SKM-1 treated with dmso at 0.1 percent for 144 hours (cell line): ENCODE measurements around the gene NHLH1.

Experiments
- DNase-seq: peaks from one replicate; lab custom pipeline; 2025; ENCODE audit not compliant: unreplicated experiment; lab: John Stamatoyannopoulos, UW

NHLH1 gene

GRCh38 chr1:160409486-160409885 is 42.6 kb downstream of the NHLH1 start:
- DNase-seq, result no peak

DNA sequence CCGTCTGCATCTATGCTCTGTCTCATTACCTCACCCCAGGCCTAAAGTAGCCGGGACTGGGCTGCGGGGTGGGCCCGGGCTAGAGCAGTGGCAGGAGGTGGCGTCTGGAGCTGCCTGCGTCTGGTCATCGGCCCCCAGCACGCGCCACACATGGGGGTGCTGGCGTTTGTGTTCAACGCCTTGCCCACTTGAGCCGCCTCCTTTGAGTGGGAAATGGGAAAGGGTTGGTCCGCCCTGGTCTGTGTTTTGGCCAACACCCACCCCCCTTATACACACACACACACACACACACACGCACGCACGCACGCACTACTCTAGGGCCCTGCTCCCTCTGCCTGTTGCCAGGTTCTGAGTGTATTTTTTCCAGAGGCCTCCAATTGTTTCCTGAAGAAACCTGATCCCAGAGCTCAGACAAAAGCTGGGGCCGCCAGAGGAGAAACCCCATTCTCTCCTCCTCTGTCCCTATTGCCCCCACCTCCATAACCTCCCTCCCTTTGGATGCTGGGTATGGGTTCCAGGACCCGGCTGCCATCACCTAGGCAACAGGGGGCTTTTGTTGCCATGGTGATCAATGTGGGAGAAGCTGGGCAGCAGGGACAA is 43.6 kb downstream of the NHLH1 start:
- no peak for DNase-seq

DNA sequence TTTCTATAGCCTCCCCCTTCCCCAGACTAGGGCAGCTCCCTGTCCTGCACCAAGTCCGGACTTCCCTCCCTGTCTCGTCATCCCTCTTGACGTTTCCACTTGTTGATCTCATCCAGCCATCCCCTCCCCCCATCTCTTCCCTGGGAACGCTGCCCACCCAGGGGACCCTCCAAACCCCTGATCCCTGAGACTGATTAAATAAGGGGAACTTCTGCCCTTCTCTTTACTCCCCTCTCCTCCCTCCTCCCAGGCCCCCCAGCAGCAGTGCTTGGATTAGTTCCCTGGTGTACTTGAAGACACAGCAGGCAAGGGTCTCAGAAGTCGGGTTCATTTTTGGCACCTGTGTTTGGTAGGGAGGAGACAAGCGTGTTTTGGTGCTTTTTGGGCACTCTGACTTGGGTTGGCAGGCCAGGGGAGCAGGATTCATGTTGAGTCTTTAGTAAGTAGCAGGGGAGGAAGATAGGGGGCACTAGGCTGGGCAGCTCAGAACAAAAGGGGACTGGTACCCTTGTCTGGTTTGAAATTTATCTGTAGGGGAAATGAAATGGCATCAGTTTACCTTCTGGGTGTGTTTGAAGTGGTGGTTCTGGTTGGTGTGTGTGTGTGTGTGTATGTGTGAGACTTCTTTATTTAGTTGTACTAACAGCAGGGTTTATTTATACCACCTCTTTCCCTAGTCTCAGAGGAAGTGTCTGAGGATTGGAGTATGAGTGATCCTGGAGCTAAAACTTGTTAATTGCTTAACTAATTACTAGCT is 44.6 kb downstream of the NHLH1 start:
- no peak for DNase-seq

- no peak for DNase-seq
Measured at GRCh38 chr1:160412028-160412362, 45.1 kb downstream of the NHLH1 start.

DNA sequence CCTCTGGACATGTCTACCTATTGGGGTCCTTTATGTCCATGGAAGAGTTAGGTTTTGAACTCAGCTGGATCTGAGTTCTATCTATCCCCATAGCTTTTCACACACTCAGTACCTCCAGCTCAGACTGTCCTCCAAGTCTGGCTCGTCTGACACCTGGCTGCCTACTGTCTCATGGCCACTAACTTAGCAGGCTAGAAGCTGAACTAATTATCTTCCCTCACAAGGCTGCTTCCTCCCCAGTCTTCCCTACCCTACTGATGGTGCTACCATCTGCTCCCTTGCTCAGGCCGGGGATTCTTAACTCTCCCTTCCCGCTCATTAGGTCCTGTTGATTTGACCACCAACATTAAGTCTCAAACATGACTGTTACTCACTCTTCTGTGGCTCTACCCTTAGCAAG is 46.8 kb downstream of the NHLH1 start:
- DNase-seq, result no peak

DNA sequence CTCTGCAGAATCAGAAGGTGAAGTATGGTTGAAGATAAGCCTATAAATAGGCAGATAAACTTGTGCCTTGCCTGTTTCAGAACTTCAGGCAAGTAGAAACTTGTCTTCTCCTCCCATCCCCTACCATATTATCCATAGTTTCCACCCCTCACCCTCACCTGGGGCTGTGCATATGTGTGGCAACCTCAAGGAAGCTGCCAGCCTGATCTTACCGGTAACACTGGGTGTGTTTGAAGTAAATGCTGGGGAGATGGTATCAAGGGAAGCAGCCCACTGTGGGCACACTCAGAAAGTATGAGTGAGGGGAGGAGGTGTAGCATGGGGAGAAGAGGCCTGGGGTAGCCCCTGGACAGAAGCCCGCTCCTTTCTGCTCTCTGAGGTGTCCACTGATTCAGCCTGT is 48.0 kb downstream of the NHLH1 start:
- no peak for DNase-seq

DNA sequence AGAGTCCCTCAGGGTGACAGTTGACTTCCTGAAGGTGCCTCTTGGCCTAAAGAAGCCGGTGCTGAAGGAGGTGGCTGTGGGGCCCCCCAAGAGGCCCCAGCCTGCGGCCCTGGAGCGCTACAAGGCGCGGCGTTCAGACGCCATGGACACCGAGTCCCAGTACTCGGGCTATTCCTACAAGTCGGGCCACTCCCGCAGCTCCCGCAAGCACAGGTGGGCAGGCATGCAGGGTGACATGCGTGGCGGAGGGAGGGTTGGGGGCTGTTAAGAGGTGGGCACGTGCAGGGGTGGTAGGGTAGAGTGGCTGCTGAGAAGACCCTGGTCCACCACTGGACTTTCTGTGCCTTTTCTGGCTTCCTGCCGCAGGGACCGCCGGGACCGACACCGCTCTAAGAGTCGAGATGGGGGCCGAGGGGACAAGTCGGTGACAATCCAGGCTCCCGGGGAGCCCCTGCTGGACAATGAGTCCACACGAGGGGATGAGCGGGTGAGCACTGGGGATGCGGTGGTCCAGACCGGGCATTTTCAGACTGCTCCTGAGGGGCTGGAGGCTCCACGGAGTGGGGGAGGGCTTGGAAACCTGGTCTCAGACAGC is 48.9 kb downstream of the NHLH1 start:
- DNase-seq, result no peak

DNA sequence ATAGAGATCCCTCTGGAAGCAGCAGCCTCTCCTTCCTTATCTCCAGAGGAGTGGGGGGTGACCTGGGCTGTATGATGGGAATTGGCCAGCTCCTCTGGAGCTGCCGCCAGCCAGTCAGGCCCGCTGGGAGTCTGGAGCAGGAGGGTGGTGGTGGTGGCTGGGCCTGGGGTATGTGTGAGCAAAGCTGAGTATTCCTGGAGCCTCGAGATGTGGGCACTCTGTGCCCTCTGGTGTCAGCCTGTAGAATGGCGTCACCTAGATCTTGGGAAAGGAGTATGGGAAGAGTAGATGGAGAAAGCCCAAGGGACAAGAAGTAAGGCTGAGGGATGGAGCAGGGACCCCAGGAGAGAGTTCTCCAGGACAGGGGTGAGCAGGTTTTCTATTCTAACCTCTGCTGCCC is 49.5 kb downstream of the NHLH1 start:
- DNase-seq, result no peak

GRCh38 chr1:160418483-160418882 is 51.6 kb downstream of the NHLH1 start:
- DNase-seq, result no peak

DNA sequence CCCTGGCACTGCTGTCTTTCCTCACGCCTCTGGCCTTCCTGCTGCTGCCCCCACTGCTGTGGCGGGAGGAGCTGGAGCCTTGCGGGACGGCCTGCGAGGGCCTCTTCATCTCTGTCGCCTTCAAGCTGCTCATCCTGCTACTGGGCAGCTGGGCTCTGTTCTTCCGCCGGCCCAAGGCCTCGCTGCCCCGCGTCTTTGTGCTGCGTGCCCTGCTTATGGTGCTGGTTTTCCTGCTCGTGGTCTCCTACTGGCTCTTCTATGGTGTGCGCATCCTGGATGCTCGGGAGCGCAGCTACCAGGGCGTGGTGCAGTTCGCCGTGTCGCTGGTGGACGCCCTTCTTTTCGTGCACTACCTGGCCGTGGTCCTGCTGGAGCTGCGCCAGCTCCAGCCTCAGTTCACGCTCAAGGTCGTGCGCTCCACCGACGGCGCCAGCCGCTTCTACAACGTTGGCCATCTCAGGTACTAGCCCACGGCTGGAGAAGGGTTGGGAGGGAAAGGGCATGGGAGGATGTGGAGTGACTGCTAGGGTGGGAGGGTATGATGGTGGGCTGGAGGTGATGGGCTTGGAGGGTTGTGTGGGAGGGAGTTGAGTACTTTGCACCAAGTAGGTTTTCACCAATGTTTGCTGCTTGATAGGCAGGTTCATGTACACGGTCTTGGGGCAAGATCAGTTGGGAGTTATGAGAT is 52.4 kb downstream of the NHLH1 start:
- no peak for DNase-seq

GRCh38 chr1:160419838-160420169 is 52.9 kb downstream of the NHLH1 start:
- no peak for DNase-seq

DNA sequence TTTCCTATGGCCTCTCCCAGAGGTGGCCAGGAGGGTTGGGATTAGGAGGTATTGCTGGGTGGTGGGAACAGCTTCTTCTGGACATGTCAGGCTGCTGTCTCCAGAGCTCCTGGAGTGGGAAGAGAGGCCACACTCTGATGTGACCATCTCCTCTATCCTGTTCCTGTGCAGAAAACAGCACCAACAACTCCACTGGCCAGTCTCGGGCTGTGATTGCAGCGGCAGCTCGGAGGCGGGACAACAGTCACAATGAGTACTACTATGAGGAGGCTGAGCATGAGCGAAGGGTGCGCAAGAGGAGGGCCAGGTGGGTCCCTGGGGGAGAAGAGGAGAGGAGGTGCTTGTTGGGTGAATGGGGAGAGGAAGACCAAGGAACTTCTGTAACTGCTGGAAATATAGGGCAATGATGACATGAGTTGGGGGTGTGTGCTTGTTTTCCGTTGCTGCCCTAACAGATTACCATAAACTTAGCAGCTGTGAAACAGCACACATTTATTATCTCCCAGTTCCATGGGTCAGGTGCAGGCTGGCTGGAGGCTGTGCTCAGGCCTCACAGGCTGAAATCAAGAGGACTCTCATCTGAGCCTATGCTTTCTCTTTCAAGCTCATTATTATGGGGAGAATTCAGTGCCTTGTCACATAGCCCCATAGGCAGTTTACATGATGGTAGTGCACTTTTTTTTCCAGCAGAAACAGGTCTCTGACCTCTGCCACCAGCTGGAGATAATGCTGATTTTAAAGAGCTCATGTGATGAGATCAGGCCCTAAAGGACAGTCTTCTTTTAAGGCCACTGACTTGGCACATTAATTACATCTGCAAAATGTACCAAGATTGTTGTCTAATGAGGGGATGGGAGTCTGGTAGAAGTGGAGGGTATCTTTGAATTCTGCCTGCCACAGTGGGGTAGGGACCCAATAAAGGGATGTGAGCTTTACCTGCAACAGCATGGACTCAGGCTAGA is 54.3 kb downstream of the NHLH1 start:
- no peak for DNase-seq

DNA sequence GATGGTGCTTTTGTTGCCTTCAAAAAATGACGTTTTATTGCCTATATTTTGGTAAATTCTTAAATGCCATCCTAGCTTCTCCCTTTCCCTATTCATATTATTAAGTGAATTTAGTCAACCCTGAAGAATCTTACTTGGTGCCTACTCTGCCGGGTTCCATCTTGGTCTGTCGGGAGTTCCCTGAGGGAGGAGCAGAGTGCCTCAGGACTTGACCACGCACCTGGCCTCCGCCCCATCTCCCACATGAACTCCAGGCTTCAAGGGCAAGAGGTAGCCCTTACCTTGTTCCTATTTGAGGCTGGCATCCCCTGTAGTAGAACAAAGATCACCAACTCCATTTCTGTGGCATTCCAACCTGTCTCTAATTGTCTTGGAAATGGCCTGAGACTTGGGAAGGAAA is 55.0 kb downstream of the NHLH1 start:
- no peak for DNase-seq
